ENCODE results near the gene WDR87.
"Not testable (repeated sequence)": the region's sequence is repeated elsewhere in the genome, so short reads cannot be mapped to it uniquely, and the experiment has no call there.

The WDR87 gene

GRCh38 chr19:37930416-37930815, 24.0 kb upstream of the WDR87 start:
- no peak for DNase-seq (ENCODE audit: low spot score)

DNA sequence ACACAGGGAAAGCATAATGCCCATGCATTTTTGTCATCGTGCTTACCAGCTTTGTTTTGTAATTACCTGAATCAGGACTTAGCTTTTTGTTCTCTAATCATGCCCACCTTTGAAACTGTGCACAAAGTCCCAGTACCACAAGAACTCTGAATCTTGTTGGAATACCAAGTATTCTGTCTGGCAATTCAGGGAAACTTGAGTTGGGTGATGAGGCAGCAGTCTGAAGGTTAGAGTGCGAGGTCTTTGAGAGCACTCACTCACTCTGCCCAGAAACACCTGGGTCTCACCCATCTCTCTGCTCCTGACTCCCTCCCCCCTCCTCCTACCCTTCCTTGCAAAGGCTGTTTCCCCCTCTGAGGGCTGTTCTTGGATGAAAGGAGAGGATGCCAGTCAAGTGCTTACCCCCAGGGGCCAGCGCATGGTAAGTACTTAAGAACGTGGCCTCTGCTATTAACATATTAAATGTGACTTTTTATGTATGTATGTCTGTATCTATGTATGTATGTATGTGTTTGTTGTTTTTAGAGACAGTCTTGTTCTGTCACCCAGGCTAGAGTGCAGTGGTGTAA, 23.0 kb upstream of the WDR87 start:
- no peak for DNase-seq (ENCODE audit: low spot score)

GRCh38 chr19:37928527-37929286, 22.3 kb upstream of the WDR87 start:
- DNase-seq (ENCODE audit: low spot score): no peak

- DNase-seq (ENCODE audit: low spot score): no peak
Measured at GRCh38 chr19:37926711-37927110, 20.3 kb upstream of the WDR87 start.

- DNase-seq (ENCODE audit: low spot score): no peak
Measured at GRCh38 chr19:37926255-37926654, 19.9 kb upstream of the WDR87 start.

DNA sequence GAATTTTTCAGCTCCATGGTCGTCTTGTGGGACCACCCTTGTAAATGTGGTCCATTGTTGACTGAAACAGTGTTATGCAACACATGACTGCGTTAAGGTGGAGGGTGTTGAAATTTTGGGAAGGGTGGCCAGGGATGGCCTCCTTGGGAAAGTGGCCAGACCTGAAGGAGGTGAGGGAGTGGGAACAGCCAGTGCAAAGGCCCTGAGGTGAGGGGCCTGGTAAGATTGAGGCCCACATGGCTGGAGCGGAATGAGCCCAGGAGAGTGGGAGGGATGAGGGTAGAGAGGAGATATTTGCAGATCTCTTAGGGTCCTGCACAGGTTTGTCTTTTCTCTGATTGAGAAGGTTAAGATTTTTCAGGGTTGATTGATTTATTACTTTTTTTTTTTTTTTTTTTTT, 18.8 kb upstream of the WDR87 start:
- no peak for DNase-seq (ENCODE audit: low spot score)

DNA sequence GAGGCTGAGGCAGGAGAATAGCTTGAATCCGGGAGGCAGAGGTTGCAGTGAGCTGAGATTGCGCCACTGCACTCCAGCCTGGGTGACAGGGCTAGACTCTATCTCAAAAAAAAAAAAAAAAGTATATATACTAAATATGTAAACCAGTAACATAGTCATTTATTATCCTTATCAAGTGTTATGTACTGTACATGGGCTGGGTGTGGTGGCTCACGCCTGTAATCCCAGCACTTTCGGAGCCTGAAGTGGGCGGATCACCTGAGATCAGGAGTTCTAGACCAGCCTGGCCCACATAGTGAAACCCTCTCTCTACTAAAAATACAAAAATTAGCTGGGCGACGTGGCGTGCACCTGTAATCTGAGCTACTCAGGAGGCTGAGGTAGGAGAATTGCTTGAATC, 18.2 kb upstream of the WDR87 start:
- DNase-seq (ENCODE audit: low spot score): not testable (repeated sequence)

DNA sequence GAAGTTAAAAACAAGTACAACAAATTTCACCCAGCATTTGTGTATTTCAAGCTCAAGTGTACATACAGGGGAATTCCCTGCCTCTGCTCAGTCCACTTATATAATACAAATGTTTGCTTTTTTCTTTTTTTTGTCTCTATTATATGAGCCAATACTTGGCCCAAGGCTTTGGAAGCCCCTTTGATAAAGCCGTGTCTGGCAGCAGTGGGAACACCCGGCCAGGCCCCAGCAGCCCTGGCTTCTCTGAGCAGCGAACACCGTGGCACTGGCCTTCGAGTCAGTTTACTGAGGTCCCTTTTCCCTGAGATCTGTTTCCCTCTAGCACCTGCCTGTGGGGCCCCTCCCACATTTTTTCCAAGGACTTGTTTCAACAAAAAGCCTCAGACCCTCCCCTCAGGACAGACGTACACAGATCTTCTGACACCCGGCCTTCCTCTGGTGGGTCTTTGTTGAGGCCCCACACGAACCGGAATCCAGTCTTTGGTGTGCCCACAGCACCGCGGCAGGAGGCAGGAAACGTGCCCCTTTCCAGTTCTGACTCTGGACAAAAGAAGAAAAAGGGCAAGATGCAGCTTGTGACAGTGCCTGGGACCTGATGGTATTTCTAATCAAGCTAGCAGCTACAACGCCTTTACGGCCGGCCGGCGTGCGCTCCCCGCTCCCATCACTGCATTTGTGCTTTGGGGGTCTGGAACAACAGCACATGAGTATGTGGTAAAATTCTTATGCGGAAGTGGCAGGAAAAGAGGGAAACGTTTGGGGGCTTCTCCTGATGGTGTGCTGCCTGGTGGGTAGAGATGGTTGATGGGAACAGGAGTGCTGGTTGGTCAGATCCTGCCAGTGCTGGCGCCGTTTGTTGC, 14.4 kb upstream of the WDR87 start:
- DNase-seq (ENCODE audit: low spot score): no peak

DNA sequence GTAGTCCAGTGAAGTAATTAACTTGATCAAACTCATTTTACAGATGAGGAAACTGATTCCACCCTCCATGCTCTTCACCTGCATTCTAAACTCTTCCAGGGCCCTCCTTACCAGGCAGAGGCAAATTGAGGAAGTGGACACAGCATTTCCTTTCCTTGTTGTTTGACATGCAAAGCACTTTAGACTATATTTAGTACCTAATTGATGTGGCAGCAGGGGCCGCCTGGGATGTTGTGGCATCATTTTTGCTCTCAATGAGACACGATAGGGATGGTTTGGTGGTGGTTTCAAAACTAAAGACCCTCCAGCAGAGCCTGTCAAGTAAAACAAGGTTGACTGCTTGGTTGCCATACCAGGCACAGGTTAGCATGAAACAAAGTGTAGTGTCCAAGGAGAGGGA, 8.5 kb upstream of the WDR87 start:
- no peak for DNase-seq (ENCODE audit: low spot score)

DNA sequence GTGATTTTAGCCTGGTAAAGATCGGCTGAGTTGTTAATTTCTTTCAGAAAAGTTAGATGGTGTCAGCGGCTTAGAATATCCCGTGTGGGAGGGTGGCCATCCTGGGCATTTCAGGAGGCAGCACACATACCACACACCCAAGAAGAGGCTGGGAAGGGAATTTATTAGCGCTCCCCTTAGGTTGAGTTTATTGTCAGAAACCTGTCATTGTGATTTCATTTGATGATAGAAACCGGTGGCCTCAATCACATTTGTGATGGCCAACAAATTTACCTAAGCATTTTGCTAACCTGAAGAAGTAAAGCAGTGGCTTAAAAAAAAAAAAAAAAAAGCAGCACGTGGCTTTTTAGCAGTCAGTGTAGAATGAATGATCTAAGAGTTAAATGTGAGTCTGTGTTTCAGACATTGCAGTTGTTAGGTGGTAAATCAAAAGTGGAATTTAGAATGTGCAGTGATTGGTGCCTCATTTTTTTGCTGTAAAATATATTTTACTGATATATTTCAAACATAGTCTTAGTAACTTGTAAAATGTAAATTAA, 3.3 kb upstream of the WDR87 start:
- no peak for DNase-seq (ENCODE audit: low spot score)

DNA sequence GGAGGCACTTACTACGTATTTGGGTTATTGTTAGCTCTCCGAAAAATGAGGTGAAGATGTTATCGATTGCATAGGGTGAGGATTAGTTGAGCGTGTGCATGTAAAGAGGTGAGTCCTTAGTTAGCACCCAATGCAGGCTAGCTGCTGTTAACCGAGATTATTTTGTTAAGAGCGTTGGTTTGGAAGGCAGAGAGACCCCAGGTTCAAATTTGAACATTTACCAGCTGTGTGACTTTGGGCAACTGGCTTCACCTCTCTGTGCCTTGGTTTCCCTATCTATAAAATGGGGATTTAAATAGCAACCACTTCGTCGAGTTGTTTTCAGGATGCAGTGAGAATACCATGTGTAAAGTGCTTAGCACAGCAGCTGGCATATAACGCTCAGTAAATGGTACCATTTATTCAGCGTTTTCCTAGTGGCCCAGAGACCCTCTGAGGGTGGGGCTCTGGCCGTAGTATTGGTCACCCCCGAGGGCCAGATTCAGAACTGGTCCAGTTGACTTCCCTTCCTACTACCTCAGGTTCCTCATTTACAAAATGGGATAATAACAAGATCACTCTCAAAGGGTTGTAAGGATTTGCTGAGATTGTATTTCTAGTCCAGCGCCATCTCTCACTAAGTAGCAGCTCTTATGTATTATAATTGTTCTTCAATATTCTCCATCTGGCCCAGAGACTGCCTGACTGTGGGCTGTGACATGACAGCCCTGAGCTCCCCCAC, 1.5 kb upstream of the WDR87 start:
- peak; percentile 31 for DNase-seq (ENCODE audit: low spot score)

GRCh38 chr19:37906869-37907734, 708 bp upstream of the WDR87 start, which contains the start of gene SIPA1L3:
Gene SIPA1L3 (plus strand): TSS chr19:37907208. CDS start chr19:38081566, 174,358 bp downstream.
- DNase-seq (ENCODE audit: low spot score): peak; percentile 95

DNA sequence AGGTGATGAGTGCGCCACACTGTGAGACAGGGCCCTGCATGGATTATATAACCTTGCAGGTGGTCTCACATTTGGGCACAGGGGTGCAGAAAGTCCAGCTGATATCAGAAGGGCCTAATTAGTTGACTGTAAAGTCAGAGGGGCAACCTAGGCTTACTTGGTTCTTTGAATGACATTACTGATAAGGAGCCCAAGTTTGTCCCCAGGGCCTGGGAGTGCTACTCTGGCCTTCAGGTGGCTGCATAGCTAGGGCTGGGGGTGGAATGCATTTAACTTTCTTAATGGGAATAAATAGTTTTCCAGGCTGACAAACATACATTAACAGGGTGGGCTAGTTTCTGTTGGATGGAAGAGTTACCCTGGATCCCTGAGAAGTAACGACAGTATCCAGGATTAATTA, 3.3 kb downstream of the WDR87 start:
- no peak for DNase-seq (ENCODE audit: low spot score)

DNA sequence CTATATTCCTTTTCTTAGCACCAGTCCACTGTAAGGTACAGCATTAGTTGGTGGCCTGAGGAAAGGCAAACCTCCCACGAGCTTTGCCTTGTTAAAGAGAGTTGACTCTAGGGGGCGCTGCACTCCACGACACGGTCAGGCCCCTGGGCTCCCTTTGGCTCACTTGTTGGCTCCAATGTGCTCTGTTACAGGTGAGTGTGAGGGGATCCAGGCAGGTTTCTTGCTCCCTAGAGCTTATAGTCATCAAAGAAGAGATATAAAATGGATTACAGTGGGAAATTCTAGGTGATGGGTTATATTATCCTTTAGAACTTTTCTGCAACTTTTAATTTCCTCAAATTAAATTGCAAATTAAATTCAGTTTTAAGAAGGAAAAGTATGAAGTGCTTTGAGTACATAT, 3.7 kb downstream of the WDR87 start:
- DNase-seq (ENCODE audit: low spot score): peak; percentile 83

DNA sequence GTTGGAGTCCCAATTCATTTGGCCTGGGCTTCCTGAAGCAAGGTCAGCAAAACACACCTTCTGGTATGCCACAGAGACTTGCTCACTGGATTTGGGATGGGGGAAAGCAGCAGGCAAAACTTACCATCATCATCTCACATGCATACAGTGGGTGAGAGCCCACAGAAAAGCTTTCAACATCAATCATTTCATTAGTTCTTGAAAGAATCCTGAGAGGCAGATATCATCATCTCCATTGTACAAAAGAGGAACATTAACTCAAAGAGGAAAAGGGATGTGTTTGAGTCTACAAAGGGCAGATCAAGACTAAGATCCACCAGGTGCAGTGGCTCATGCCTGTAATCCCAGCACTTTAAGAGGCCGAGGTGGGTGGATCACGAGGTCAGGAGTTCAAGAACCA, 6.4 kb downstream of the WDR87 start:
- DNase-seq (ENCODE audit: low spot score): no peak

DNA sequence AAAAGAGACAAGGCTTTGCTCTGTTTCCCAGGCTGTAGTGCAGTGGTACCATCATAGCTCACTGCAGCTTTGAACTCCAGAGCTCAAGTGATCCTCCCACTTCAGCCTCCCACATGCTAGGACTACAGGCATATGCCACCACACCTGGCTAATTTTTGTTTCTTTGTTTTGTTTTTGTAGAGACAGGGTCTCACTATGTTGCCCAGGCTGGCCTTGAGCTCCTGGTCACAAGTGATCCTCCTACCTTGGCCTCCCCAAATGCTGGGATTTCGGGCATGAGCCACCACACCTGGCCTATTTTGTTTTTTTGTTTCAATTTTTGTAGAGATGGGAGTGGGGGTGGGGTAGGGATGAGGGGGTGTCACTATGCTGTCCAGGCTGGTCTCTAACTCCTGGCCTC, 6.9 kb downstream of the WDR87 start:
- DNase-seq (ENCODE audit: low spot score): no peak

- DNase-seq (ENCODE audit: low spot score): no peak
Measured at GRCh38 chr19:37896180-37896579, 10.2 kb downstream of the WDR87 start.

DNA sequence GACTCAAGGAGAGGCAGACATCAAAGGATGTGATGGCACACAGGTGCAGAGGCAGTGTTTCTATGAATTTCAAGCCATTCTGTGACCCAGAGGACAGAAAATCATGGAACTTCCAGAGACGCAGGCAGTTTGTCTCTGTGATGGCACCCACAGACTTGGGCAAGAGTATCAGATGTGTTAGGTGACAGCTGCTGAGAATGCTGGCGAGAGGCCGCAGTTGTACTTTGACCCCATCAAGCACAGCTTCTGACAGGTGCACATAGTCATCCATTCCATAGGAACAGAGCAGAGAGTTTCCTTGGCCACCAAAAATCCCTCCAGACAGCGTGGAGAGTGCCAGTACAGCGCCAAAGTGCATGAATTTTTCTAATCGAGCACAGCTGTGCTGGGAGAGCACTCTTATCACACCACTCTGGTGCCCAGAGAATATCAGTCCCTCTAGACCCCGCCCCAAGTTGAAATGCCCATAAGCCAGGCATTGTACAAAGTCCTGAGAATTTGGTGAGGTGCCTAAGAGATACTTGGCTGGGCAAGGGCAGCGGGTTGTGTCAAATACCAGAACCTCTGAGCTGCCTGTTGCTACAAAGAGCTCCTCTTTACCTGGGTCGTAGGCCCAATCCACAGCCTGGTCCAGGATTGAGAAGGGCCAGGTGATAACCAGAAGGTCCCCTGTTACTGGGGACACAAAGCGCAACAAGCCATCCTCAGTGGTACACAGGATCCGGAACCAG, 12.4 kb downstream of the WDR87 start:
- no peak for DNase-seq (ENCODE audit: low spot score)

- no peak for DNase-seq (ENCODE audit: low spot score)
Measured at GRCh38 chr19:37886571-37886970, 19.8 kb downstream of the WDR87 start.

GRCh38 chr19:37885392-37885791, 21.0 kb downstream of the WDR87 start:
- DNase-seq (ENCODE audit: low spot score): no peak

Measured in GM03348 (cell line).